ENCODE measurements around the gene PLEKHA8. TPM values are rescaled to one million over a fixed set of nuclear protein-coding genes. Genes with fewer than 3 reads are reported as not detected.
A peak's percentile ranks its signal among the peaks of the same experiment; 100 is the strongest.

The PLEKHA8 gene
- total RNA-seq, 1 experiment from 2014 or later, result 12.0 TPM

GRCh38 chr7:30162622-30163124 is 134.5 kb downstream of the PLEKHA8 start:
- CTCF ChIA-PET, result interaction anchor here (0.5 to 1.6 kb wide), 4 partner anchors 27 to 125 kb away, joined by 3 to 5 read pairs (median 3); no protein-coding TSS in a partner anchor
- Mint-ChIP-seq H3K36me3 (ENCODE audit: insufficient read depth, unreplicated experiment) (peaks cover 6% of the 10 kb centered on the region), H3K27ac (ENCODE audit: low read depth, unreplicated experiment) (peak overlapping the region; percentile 92), H3K4me3 (ENCODE audit: unreplicated experiment) (peak overlapping the region; percentile 32), H3K9me3 (ENCODE audit: unreplicated experiment) (no peaks in the 10 kb centered on the region), H3K4me1 (ENCODE audit: insufficient read depth, unreplicated experiment) (peaks cover 42% of the 10 kb centered on the region), H3K27me3 (ENCODE audit: insufficient read depth, unreplicated experiment) (no peaks in the 10 kb centered on the region)
- POLR2A ChIA-PET, result interaction anchor here (0.9 to 4.3 kb wide), 6 partner anchors 9 to 307 kb away, joined by 3 to 23 read pairs (median 6); partner anchors contain the start of gene MTURN
- BruUV-seq (replicated peaks), result no TSS peak
- TF ChIP-seq CTCF (IDR thresholded peaks at IDR 0.05; ENCODE audit: unreplicated experiment), result no peak
- peak; percentile 63 for DNase-seq (ENCODE audit: unreplicated experiment)
- intact Hi-C loops (cut with micrococcal nuclease), result loop anchor here (2.0 kb wide), 1 partner anchor 28 kb away; the partner anchor contains the start of gene MTURN

GRCh38 chr7:30163231-30163894 is 135.2 kb downstream of the PLEKHA8 start:
- H3K27me3 Mint-ChIP-seq (ENCODE audit: insufficient read depth, unreplicated experiment), result no peaks in the 10 kb centered on the region
- DNase-seq (ENCODE audit: unreplicated experiment), result peak; percentile 47
- H3K27ac Mint-ChIP-seq (ENCODE audit: low read depth, unreplicated experiment), result peak overlapping the region; percentile 92
- TF ChIP-seq CTCF (IDR thresholded peaks at IDR 0.05; ENCODE audit: unreplicated experiment), result no peak
- H3K36me3 Mint-ChIP-seq (ENCODE audit: insufficient read depth, unreplicated experiment), result peaks cover 6% of the 10 kb centered on the region
- intact Hi-C loops (cut with micrococcal nuclease), result loop anchor here (2.0 kb wide), 1 partner anchor 29 kb away; the partner anchor contains the start of gene MTURN
- ChIA-PET POLR2A (interaction anchor here (0.9 to 4.3 kb wide), 7 partner anchors 9 to 250 kb away, joined by 3 to 23 read pairs (median 5); partner anchors contain the start of gene MTURN), CTCF (interaction anchor here (0.5 to 2.2 kb wide), 12 partner anchors 19 to 1837 kb away, joined by 3 to 13 read pairs (median 4); no protein-coding TSS in a partner anchor)
- peaks cover 42% of the 10 kb centered on the region for H3K4me1 Mint-ChIP-seq (ENCODE audit: insufficient read depth, unreplicated experiment)
- BruUV-seq (replicated peaks), result no TSS peak
- H3K9me3 Mint-ChIP-seq (ENCODE audit: unreplicated experiment), result no peaks in the 10 kb centered on the region
- peak overlapping the region; percentile 16 for H3K4me3 Mint-ChIP-seq (ENCODE audit: unreplicated experiment)

- H3K27ac Mint-ChIP-seq (ENCODE audit: low read depth, unreplicated experiment), result peak overlapping the region; percentile 92
- ChIA-PET CTCF (interaction anchor here (0.6 to 2.2 kb wide), 22 partner anchors 9 to 1059 kb away, joined by 3 to 13 read pairs (median 4); partner anchors contain the start of gene MTURN), POLR2A (interaction anchor here (0.6 to 4.3 kb wide), 13 partner anchors 9 to 399 kb away, joined by 3 to 23 read pairs (median 4); partner anchors contain the start of gene MTURN)
- intact Hi-C loops (cut with micrococcal nuclease), result loop anchor here (1.0 to 2.0 kb wide), 6 partner anchors 112 to 400 kb away; partner anchors contain the start of genes GGCT and ZNRF2
- peaks cover 42% of the 10 kb centered on the region for H3K4me1 Mint-ChIP-seq (ENCODE audit: insufficient read depth, unreplicated experiment)
- BruUV-seq (replicated peaks), result no TSS peak
- peak; percentile 63 for TF ChIP-seq CTCF (IDR thresholded peaks at IDR 0.05; ENCODE audit: unreplicated experiment)
- no peak overlapping the region for H3K4me3 Mint-ChIP-seq (ENCODE audit: unreplicated experiment)
- H3K36me3 Mint-ChIP-seq (ENCODE audit: insufficient read depth, unreplicated experiment), result peaks cover 6% of the 10 kb centered on the region
- no peaks in the 10 kb centered on the region for H3K27me3 Mint-ChIP-seq (ENCODE audit: insufficient read depth, unreplicated experiment)
- DNase-seq (ENCODE audit: unreplicated experiment), result peak; percentile 82
- H3K9me3 Mint-ChIP-seq (ENCODE audit: unreplicated experiment), result no peaks in the 10 kb centered on the region
These were observed 136.4 kb downstream of the PLEKHA8 start for GRCh38 chr7:30164567-30164966.

- BruUV-seq (replicated peaks), result no TSS peak
- CTCF ChIA-PET, result interaction anchor here (0.5 to 1.3 kb wide), 5 partner anchors 10 to 248 kb away, joined by 3 to 6 read pairs (median 3); no protein-coding TSS in a partner anchor
These were observed 137.4 kb downstream of the PLEKHA8 start for GRCh38 chr7:30165590-30165989.

More at GRCh38 chr7:30165590-30165989, 137.4 kb downstream of the PLEKHA8 start:
- POLR2A ChIA-PET, result interaction anchor here (0.8 to 1.5 kb wide), 5 partner anchors 31 to 257 kb away, joined by 3 to 8 read pairs (median 3); partner anchors contain the start of gene MTURN
- TF ChIP-seq CTCF (IDR thresholded peaks at IDR 0.05; ENCODE audit: unreplicated experiment), result no peak
- Mint-ChIP-seq H3K4me3 (ENCODE audit: unreplicated experiment) (no peak overlapping the region), H3K27me3 (ENCODE audit: insufficient read depth, unreplicated experiment) (no peaks in the 10 kb centered on the region), H3K27ac (ENCODE audit: low read depth, unreplicated experiment) (no peak overlapping the region), H3K36me3 (ENCODE audit: insufficient read depth, unreplicated experiment) (peaks cover 6% of the 10 kb centered on the region), H3K4me1 (ENCODE audit: insufficient read depth, unreplicated experiment) (peaks cover 42% of the 10 kb centered on the region), H3K9me3 (ENCODE audit: unreplicated experiment) (no peaks in the 10 kb centered on the region)
- no peak for DNase-seq (ENCODE audit: unreplicated experiment)
- intact Hi-C loops (cut with micrococcal nuclease), result loop anchor here (2.0 kb wide), 4 partner anchors 111 to 339 kb away; partner anchors contain the start of genes GGCT and ZNRF2
